ENCODE data around the gene HNRNPUL1.

DNA sequence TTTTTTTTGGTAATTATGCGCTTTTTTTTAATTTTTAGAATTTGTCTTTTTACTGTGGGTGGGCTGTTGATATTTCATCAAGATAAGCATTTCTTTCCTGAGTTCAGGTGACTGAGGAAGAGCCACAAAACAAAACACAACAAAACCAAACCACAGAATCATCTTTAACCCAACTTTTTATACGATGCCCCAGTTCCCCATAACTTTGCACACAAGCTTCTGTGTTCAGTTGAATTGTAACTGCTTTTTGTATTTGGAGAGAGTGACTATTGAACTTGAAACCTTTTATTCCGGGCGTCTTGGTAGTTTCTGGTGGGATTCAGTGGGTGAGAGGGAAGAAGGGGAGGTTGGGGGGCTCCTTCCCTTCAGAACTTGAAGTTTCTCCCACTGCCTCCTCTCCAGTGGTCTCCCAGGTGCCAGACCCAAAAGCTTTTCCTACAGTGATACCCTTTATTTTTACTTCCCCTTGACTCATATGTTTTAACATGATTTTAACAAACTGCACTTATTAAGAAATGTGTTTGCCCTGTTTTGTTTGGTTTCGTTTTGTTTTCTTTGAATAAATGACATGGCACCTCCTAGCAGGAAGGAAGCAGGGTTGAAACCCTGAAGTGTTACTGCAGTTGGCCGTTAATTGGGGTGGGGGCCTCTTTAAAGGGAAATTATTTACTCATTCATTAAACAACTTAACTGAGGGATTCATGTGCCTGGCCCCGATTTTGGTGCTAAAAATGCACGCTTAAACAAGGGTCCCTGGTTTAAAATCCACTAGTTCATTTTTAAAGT is 43.1 kb downstream of the HNRNPUL1 start:
- TF ChIP-seq IRF2 (CRISPR knock-in tag; IDR thresholded peaks at IDR 0.05) (no peak), ARHGAP35 (IDR thresholded peaks at IDR 0.05; ENCODE audit: partially characterized antibody) (no peak)
- TF ChIP-seq, protein P1, sequence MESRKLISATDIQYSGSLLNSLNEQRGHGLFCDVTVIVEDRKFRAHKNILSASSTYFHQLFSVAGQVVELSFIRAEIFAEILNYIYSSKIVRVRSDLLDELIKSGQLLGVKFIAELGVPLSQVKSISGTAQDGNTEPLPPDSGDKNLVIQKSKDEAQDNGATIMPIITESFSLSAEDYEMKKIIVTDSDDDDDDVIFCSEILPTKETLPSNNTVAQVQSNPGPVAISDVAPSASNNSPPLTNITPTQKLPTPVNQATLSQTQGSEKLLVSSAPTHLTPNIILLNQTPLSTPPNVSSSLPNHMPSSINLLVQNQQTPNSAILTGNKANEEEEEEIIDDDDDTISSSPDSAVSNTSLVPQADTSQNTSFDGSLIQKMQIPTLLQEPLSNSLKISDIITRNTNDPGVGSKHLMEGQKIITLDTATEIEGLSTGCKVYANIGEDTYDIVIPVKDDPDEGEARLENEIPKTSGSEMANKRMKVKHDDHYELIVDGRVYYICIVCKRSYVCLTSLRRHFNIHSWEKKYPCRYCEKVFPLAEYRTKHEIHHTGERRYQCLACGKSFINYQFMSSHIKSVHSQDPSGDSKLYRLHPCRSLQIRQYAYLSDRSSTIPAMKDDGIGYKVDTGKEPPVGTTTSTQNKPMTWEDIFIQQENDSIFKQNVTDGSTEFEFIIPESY (CRISPR knock-in tag; IDR thresholded peaks at IDR 0.05), result no peak

Measured in K562 (cell line).